ENCODE data around the gene DUSP28. TPM values are rescaled to one million over a fixed set of nuclear protein-coding genes. Genes with fewer than 3 reads are reported as not detected.

The DUSP28 gene
- total RNA-seq, 8 experiments from 2014 or later, result 4.4 to 11.2 (median 8.5) TPM

Other genes starting within 250 kb of the DUSP28 start
- 10 to 100 TPM in 6 of 8 experiments, 1 to 10 TPM in 2; 3.8 to 44.1 (median 18.0) TPM for gene GPC1, start 124.7 kb upstream of the DUSP28 start, total RNA-seq
- gene ANKMY1, start 2.4 kb upstream of the DUSP28 start, total RNA-seq, result 10 to 100 TPM in 3 of 8 experiments, 1 to 10 TPM in 5; 4.9 to 27.3 (median 9.5) TPM
- 10 to 100 TPM in 3 of 8 experiments, 1 to 10 TPM in 5; 3.4 to 32.6 (median 6.5) TPM for gene RNPEPL1, start 8.1 kb downstream of the DUSP28 start, total RNA-seq
- 10 to 100 TPM; 13.9 to 35.9 (median 23.9) TPM for gene CAPN10, start 26.4 kb downstream of the DUSP28 start, total RNA-seq
- gene GPR35, start 65.1 kb downstream of the DUSP28 start, total RNA-seq, result 1 to 10 TPM in 2 of 8 experiments, under 1 TPM in 6; 0.15 to 1.3 (median 0.54) TPM
- under 1 TPM in 7 of 8 experiments, not detected in 1; 0.05 to 0.52 (median 0.21) TPM for gene AQP12B, start 122.5 kb downstream of the DUSP28 start, total RNA-seq
- gene AQP12A, start 131.5 kb downstream of the DUSP28 start, total RNA-seq, result not detected